Natural killer cell (primary cell): ENCODE data around the gene KRTDAP. TPM values are rescaled to one million over a fixed set of nuclear protein-coding genes. Genes with fewer than 3 reads are reported as not detected.

Experiments used
- ATAC-seq, 3 donors: fragments of 150-1000 bp in 2 of 3; fragments of 200-7000 bp in 1 of 3; cut with Tn5 transposase; 1 replicate in 1 of 3; 2 replicates in 2 of 3; pipeline ENCODE4 v1.10.0; 2021; ENCODE audit warnings: mild to moderate bottlenecking in 2 of 3, moderate library complexity in 2 of 3
- DNase-seq, 2 donors: peaks; one replicate each; pipeline versions ENCODE4 v3.0.0 to v3.0.0-alpha.2; 2013 to 2021; ENCODE audit warnings: mixed read lengths in 1 of 2
- H3K27ac ChIP-seq: one replicate; pipeline ENCODE4 v1.5.1; 2013; ENCODE audit warnings: mild to moderate bottlenecking, low read length
- H3K27me3 ChIP-seq: one replicate; pipeline ENCODE4 v1.6.1; 2013; ENCODE audit warnings: low read length; ENCODE audit not compliant: control insufficient read depth, insufficient read depth
- H3K36me3 ChIP-seq: one replicate; pipeline ENCODE4 v1.6.1; 2013; ENCODE audit warnings: low read length; ENCODE audit not compliant: control insufficient read depth, insufficient read depth
- H3K4me1 ChIP-seq: one replicate; pipeline ENCODE4 v1.6.1; 2013; ENCODE audit warnings: low read length; ENCODE audit not compliant: control insufficient read depth, insufficient read depth
- H3K4me3 ChIP-seq: one replicate; pipeline ENCODE4 v1.5.1; 2013; ENCODE audit warnings: low read length
- H3K9me3 ChIP-seq: one replicate; pipeline ENCODE4 v1.6.1; 2013; ENCODE audit warnings: low read length; ENCODE audit not compliant: control insufficient read depth, insufficient read depth
- H3K27ac Mint-ChIP-seq, 2 donors: one replicate each; pipeline ENCODE4 v1.8.0; 2022; ENCODE audit warnings: mild to moderate bottlenecking in 2 of 2, mixed read lengths in 2 of 2, moderate library complexity in 1 of 2
- H3K27me3 Mint-ChIP-seq, 2 donors: one replicate each; pipeline ENCODE4 v1.8.0; 2022; ENCODE audit warnings: low read depth in 2 of 2, mixed read lengths in 2 of 2
- H3K36me3 Mint-ChIP-seq: one replicate; pipeline ENCODE4 v1.8.0; 2022; ENCODE audit warnings: mixed read lengths
- H3K4me1 Mint-ChIP-seq, 2 donors: one replicate each; pipeline ENCODE4 v1.8.0; 2022; ENCODE audit warnings: mixed read lengths in 2 of 2
- H3K4me3 Mint-ChIP-seq: one replicate; pipeline ENCODE4 v1.8.0; 2022; ENCODE audit warnings: mild to moderate bottlenecking, moderate library complexity, mixed read lengths
- H3K9me3 Mint-ChIP-seq, 2 donors: one replicate each; pipeline ENCODE4 v1.8.0; 2022; ENCODE audit warnings: mixed read lengths in 2 of 2
- WGBS: methylation state at CpG from one replicate; pipeline ENCODE4 v1.1.7; 2013; ENCODE audit warnings: missing lambda C conversion rate; ENCODE audit not compliant: insufficient coverage; 5-methylcytosine and 5-hydroxymethylcytosine counted together
- intact Hi-C: fragments of 100-400 bp; cut with micrococcal nuclease; formaldehyde crosslinking; loops from one replicate; pipeline ENCODE4 v1.14.2; 2022
- total RNA-seq, 4 donors: library from RNA; stranded (reverse); fragments of 120-200 nt in 1 of 4; gene quantifications; one replicate each; pipeline versions ENCODE4 v1.2.3 to v1.2.4, GENCODE V29; 2013 to 2022
- TF ChIP-seq, protein P1 (sequence below): fragments of 200-600 bp; IDR thresholded peaks from one replicate; pipeline ENCODE4 v1.8.0; 2022; ENCODE audit warnings: antibody characterized with exemption

Gene KRTDAP
- total RNA-seq, 3 donors from 2014 or later (not counting 1 experiment from before 2014, with no cell fraction given): not detected

DNA sequence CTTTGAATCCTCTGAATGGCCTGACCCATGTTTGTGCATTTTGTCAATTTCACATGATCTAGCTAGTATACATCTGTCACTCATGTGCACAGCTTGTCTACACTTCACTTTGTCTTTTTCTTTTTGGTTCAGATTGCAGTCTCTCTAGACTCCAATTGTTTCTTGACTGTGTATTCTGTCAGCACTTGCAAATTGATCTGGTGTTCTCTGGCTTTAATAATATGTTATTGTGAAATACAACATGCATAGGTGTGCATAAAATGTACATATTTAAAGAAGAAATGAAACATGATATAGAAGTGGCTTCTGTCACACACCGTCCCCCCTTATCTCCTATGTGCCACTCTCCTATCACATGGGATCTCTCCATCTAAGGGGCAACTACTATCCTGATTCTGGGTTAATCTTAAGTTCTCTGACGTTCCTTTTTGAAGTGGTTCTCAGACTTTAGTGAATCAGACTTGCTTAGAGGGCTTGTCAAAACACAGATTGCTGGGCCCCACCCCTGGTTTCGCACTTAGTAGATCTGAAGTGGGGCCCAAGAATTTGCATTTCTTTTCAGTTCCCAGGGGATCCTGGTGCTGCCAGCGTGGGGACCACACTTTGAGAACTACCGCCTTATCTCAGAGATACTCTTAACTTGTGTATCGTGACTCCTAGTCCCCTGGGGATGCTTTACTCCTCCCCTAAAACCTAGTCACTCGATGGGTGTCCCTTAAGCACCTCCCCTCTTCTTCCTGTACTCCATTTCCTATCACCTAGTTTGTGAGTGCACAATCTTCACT, 5.8 kb downstream of the KRTDAP start:
- Mint-ChIP-seq H3K36me3 (no peaks in the 10 kb centered on the region), H3K27ac (no peak overlapping the region), H3K4me1 (no peaks in the 10 kb centered on the region), H3K27me3 (peaks cover 6 to 15% of the 10 kb centered on the region in 2 donors), H3K9me3 (no peaks in the 10 kb centered on the region), H3K4me3 (no peak overlapping the region)
- 60% methylated on average over 7 of the region's 7 CpGs for WGBS
- no peak overlapping the region for H3K4me3 ChIP-seq
- no peaks in the 10 kb centered on the region for H3K36me3 ChIP-seq
- no peak overlapping the region for H3K27ac ChIP-seq
- no peaks in the 10 kb centered on the region for H3K9me3 ChIP-seq
- intact Hi-C loops: no loop called here
- DNase-seq (no peak), ATAC-seq (no peak)
- TF ChIP-seq, protein P1, sequence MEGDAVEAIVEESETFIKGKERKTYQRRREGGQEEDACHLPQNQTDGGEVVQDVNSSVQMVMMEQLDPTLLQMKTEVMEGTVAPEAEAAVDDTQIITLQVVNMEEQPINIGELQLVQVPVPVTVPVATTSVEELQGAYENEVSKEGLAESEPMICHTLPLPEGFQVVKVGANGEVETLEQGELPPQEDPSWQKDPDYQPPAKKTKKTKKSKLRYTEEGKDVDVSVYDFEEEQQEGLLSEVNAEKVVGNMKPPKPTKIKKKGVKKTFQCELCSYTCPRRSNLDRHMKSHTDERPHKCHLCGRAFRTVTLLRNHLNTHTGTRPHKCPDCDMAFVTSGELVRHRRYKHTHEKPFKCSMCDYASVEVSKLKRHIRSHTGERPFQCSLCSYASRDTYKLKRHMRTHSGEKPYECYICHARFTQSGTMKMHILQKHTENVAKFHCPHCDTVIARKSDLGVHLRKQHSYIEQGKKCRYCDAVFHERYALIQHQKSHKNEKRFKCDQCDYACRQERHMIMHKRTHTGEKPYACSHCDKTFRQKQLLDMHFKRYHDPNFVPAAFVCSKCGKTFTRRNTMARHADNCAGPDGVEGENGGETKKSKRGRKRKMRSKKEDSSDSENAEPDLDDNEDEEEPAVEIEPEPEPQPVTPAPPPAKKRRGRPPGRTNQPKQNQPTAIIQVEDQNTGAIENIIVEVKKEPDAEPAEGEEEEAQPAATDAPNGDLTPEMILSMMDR: no peak
- H3K4me1 ChIP-seq: no peaks in the 10 kb centered on the region
- H3K27me3 ChIP-seq: no peaks in the 10 kb centered on the region

DNA sequence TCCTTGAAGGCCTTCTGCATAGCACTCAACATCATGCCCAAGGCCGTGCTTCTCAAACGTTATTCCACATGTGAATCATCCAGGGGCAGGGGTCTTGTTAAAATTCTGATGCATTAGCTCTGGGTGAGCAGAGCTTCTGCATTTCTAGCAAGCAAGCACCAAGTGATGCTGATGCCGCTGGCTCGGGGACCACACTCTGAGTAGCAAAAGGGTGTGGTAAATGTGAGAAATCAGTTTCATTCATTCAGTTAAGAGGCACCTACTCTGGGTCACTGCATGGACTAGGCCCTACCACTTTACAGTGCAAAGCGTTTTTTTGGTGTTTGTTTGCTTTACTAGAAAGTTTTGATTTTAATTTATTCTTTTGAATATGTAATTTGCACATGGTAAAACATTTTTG, 7.2 kb downstream of the KRTDAP start:
- no peak overlapping the region for H3K27ac ChIP-seq
- H3K4me1 Mint-ChIP-seq: no peaks in the 10 kb centered on the region
- H3K9me3 ChIP-seq: no peaks in the 10 kb centered on the region
- H3K4me3 Mint-ChIP-seq: no peak overlapping the region
- intact Hi-C loops: no loop called here
- no peaks in the 10 kb centered on the region for H3K9me3 Mint-ChIP-seq
- H3K36me3 ChIP-seq: no peaks in the 10 kb centered on the region
- no peak for ATAC-seq
- 75% methylated on average over 5 of the region's 5 CpGs for WGBS
- TF ChIP-seq, protein P1: no peak
- H3K4me1 ChIP-seq: no peaks in the 10 kb centered on the region
- no peaks in the 10 kb centered on the region for H3K36me3 Mint-ChIP-seq
- no peak for DNase-seq
- peaks cover 4 to 15% of the 10 kb centered on the region in 2 donors for H3K27me3 Mint-ChIP-seq
- no peak overlapping the region for H3K4me3 ChIP-seq
- H3K27ac Mint-ChIP-seq: no peak overlapping the region
- H3K27me3 ChIP-seq: no peaks in the 10 kb centered on the region

DNA sequence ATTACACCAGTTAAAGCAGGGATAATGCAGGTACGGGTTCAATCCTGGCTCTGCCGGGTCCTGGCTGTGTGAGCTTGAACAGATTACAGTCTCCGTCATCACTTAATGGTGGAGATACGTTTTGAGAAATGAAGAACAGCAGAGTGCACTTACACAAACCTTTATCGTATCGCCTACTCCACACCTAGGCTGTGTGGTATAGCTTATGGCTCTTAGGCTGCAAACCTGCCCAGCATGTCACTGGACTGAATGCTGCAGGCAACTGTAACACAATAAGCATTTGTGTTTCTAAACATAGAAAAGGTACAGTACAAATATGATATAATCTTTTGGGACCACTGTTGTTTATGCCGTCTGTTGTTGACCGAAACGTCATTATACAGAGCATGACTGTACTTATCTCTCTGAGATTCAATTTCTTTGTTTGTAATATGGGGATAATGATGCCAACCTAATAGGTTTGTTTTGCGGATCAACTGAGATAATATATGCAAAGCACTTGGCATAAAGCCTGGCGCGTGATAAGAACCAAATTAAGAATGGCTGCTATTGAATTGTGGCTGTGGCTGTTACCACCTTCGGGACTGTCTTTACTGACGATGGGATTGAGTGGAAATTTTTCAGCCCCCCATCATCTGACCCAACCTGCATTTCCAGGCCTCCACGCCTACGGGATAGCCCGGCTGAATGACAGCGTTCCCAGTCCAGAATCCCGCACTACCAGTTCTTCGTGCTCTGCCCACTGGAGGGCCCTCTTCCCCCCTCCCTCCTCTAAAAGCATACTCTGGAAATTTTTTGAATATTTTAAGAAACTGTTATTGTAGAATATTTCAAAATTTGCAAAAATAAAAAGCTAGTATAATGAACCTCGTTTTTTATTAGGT, 11.2 kb downstream of the KRTDAP start:
- intact Hi-C loops: no loop called here
- Mint-ChIP-seq H3K27me3 (peaks cover 0 to 3% of the 10 kb centered on the region in 2 donors), H3K4me3 (no peak overlapping the region), H3K36me3 (no peaks in the 10 kb centered on the region), H3K27ac (no peak overlapping the region), H3K9me3 (no peaks in the 10 kb centered on the region), H3K4me1 (no peaks in the 10 kb centered on the region)
- H3K9me3 ChIP-seq: no peaks in the 10 kb centered on the region
- H3K27me3 ChIP-seq: no peaks in the 10 kb centered on the region
- no peak overlapping the region for H3K4me3 ChIP-seq
- WGBS: 95% methylated on average over 21 of the region's 21 CpGs
- no peak for DNase-seq
- no peak for ATAC-seq
- TF ChIP-seq, protein P1: no peak
- no peaks in the 10 kb centered on the region for H3K36me3 ChIP-seq
- no peaks in the 10 kb centered on the region for H3K4me1 ChIP-seq
- no peak overlapping the region for H3K27ac ChIP-seq
